Transverse colon (tissue), 4 donors: Measurements from ENCODE around the gene CMTM4.

Experiments
- EP300 ChIP-seq: sonication (generic); formaldehyde crosslinking; IDR thresholded peaks from one replicate; pipeline ENCODE4 v1.6.1; 2017; ENCODE audit warnings: antibody characterized with exemption, low read depth
- POLR2A ChIP-seq: fragments of 450-650 bp; IDR thresholded peaks from one replicate; pipeline ENCODE4 v1.6.1; 2016; ENCODE audit warnings: antibody characterized with exemption, mild to moderate bottlenecking, moderate library complexity
- POLR2AphosphoS5 ChIP-seq, 3 donors: sonication (generic); formaldehyde crosslinking; IDR thresholded peaks; one replicate each; pipeline ENCODE4 v1.6.1; 2016; ENCODE audit warnings: antibody characterized with exemption in 3 of 3
- TF ChIP-seq, protein P1 (sequence below), 5 experiments: fragments of 200-600 bp in 3 of 5; fragments of 450-650 bp in 2 of 5; sonication (generic) in 3 of 5; IDR thresholded peaks; 1 replicate in 2 of 5; 2 replicates in 3 of 5; pipeline ENCODE4 v1.5.1; 2016 to 2017; ENCODE audit warnings: antibody characterized with exemption in 5 of 5, inconsistent platforms in 3 of 5, mild to moderate bottlenecking in 2 of 5, moderate library complexity in 1 of 5

DNA sequence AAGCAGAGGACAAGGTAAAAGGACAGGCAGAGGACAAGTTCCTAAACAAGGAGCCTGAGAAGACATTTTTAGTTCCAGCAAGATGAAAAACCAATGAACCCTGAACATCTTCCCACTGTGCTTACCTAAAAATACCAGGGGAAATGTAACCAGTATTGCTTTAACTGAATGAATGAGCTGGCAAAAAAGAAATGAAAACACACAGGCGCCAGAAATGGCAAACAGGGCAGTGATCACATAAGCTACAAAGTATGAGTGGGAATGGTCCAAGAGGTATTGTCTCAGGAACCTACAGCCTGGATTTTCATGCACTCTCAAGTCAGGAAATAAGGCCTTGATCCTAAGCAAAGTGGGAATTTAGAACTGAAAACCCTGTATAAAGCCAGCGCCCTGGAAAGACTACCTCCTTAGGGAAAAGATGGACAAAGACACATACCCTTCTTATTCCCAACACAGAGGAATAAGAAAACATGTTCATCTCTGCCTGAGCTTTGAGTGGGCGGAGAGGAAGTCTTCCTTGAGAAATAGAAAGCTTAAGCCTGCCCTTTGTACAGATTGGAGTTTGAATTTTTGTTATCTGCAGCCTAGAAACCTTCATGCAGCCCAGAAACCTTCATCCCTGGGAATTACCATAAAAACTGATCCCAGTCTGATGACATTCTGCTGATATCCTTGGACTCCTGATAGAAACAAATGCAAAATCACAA lies 115.1 kb downstream of the CMTM4 start:
- TF ChIP-seq POLR2A (no peak), POLR2AphosphoS5 (IDR thresholded peaks at IDR 0.05) (no peak), EP300 (no peak)
- TF ChIP-seq, protein P1, sequence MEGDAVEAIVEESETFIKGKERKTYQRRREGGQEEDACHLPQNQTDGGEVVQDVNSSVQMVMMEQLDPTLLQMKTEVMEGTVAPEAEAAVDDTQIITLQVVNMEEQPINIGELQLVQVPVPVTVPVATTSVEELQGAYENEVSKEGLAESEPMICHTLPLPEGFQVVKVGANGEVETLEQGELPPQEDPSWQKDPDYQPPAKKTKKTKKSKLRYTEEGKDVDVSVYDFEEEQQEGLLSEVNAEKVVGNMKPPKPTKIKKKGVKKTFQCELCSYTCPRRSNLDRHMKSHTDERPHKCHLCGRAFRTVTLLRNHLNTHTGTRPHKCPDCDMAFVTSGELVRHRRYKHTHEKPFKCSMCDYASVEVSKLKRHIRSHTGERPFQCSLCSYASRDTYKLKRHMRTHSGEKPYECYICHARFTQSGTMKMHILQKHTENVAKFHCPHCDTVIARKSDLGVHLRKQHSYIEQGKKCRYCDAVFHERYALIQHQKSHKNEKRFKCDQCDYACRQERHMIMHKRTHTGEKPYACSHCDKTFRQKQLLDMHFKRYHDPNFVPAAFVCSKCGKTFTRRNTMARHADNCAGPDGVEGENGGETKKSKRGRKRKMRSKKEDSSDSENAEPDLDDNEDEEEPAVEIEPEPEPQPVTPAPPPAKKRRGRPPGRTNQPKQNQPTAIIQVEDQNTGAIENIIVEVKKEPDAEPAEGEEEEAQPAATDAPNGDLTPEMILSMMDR (IDR thresholded peaks at IDR 0.05), result no peak
